Activated B cell treated with CpG ODN at 0.5 μM for 24 hours (primary cell): Measurements from ENCODE around the gene C2CD3. TPM values are rescaled to one million over a fixed set of nuclear protein-coding genes. Genes with fewer than 3 reads are reported as not detected.
"Not testable (repeated sequence)": the region's sequence is repeated elsewhere in the genome, so short reads cannot be mapped to it uniquely, and the experiment has no call there.

ENCODE experiments used
- ATAC-seq: fragments of 200-7000 bp; cut with Tn5 transposase; one replicate; pipeline ENCODE4 v1.10.0; 2021; ENCODE audit warnings: low read depth, mild to moderate bottlenecking, moderate library complexity
- CTCF ChIA-PET: fragments of 350-600 bp; sonication (Branson Sonifier 250); formaldehyde crosslinking; loops from one replicate; lab custom pipeline; 2021; ENCODE audit warnings: antibody characterized with exemption; lab: Charles Lee
- POLR2A ChIA-PET: fragments of 350-600 bp; sonication (Branson Sonifier 250); formaldehyde crosslinking; loops from one replicate; lab custom pipeline; 2021; ENCODE audit warnings: antibody characterized with exemption; lab: Charles Lee
- DNase-seq: peaks from one replicate; pipeline ENCODE4 v3.0.0; 2022
- H3K27ac Mint-ChIP-seq: one replicate; pipeline ENCODE4 v1.8.0; 2020; ENCODE audit warnings: mixed read lengths
- H3K27me3 Mint-ChIP-seq: one replicate; pipeline ENCODE4 v1.8.0; 2021; ENCODE audit warnings: mixed read lengths
- H3K36me3 Mint-ChIP-seq: one replicate; pipeline ENCODE4 v1.8.0; 2021; ENCODE audit warnings: low read depth, mixed read lengths
- H3K4me1 Mint-ChIP-seq: one replicate; pipeline ENCODE4 v1.8.0; 2021; ENCODE audit warnings: mixed read lengths
- H3K4me3 Mint-ChIP-seq: one replicate; pipeline ENCODE4 v1.8.0; 2020; ENCODE audit warnings: mild to moderate bottlenecking, mixed read lengths
- H3K9me3 Mint-ChIP-seq: one replicate; pipeline ENCODE4 v1.8.0; 2020; ENCODE audit warnings: mixed read lengths
- intact Hi-C: fragments of 100-400 bp; cut with micrococcal nuclease; formaldehyde crosslinking; loops from one replicate; pipeline ENCODE4 v1.15.1; 2024
- total RNA-seq: library from RNA; stranded (reverse); gene quantifications from 2 replicates; pipeline ENCODE4 v1.2.3, GENCODE V29; 2022
- TF ChIP-seq, protein P1 (sequence below): fragments of 200-600 bp; IDR thresholded peaks from one replicate; pipeline ENCODE4 v1.8.0; 2022; ENCODE audit warnings: antibody characterized with exemption, mild to moderate bottlenecking

Gene C2CD3
- total RNA-seq, 1 donor from 2014 or later = 50.3 TPM

DNA sequence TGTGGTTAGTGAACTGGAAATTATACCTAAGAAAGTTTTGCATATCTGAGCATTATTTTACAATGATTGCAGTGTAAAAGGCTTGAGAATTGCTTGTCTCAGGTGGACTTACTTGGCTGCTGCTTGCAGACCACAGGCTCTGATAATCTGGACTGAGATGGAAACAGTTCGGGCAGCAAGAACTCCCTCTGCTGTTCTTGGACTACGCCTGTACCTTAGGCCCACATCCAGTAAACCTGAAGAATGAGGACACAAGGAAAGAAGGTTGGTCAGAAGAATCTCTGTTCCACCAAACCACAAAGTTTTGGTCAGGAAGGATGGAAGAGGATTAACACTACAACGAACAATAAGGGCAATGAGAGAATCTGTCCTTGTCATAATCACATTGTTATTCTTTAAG lies 80.1 kb downstream of the C2CD3 start:
- Mint-ChIP-seq H3K4me1 (no peaks in the 10 kb centered on the region), H3K4me3 (no peak overlapping the region), H3K27me3 (no peaks in the 10 kb centered on the region), H3K9me3 (no peaks in the 10 kb centered on the region), H3K27ac (no peak overlapping the region), H3K36me3 (peaks cover 49% of the 10 kb centered on the region)
- CTCF ChIA-PET = no interaction called here
- DNase-seq = no peak
- intact Hi-C loops = loop anchor here (1.0 kb wide), 1 partner anchor 126 kb away; no protein-coding TSS in a partner anchor
- TF ChIP-seq, protein P1, sequence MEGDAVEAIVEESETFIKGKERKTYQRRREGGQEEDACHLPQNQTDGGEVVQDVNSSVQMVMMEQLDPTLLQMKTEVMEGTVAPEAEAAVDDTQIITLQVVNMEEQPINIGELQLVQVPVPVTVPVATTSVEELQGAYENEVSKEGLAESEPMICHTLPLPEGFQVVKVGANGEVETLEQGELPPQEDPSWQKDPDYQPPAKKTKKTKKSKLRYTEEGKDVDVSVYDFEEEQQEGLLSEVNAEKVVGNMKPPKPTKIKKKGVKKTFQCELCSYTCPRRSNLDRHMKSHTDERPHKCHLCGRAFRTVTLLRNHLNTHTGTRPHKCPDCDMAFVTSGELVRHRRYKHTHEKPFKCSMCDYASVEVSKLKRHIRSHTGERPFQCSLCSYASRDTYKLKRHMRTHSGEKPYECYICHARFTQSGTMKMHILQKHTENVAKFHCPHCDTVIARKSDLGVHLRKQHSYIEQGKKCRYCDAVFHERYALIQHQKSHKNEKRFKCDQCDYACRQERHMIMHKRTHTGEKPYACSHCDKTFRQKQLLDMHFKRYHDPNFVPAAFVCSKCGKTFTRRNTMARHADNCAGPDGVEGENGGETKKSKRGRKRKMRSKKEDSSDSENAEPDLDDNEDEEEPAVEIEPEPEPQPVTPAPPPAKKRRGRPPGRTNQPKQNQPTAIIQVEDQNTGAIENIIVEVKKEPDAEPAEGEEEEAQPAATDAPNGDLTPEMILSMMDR = no peak
- no peak for ATAC-seq
- POLR2A ChIA-PET = no interaction called here

DNA sequence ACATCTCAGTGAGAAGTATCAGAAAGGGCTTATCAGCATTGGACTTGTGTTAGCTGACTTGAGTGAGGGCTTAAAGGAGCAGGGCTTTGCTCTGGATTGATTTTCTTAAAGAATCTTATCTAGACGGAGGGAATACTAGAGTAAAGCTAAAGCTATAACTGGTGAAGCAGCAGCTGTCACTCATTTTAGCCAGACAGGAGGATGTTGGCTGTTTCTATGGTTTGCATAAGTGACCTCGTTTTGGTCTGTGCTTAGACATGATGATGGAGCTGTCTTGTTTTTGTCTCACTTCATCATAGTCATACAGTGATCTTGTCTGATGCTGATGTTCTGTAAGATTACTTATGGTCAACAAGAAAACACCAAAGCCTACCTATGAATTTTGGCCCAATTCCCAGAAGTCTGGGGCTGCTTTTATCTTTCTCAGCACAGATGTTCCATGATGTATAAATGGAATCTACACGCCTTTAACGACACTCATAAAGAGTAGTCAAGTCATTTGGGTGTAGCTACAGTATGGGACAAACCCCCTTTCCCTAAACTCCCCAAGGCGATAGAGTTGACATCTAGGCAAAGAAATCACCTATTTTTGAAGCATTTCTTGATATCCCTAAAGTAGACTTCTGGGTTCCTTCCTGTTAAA lies 84.4 kb downstream of the C2CD3 start:
- H3K36me3 Mint-ChIP-seq = peaks cover 62% of the 10 kb centered on the region
- POLR2A ChIA-PET = no interaction called here

DNA sequence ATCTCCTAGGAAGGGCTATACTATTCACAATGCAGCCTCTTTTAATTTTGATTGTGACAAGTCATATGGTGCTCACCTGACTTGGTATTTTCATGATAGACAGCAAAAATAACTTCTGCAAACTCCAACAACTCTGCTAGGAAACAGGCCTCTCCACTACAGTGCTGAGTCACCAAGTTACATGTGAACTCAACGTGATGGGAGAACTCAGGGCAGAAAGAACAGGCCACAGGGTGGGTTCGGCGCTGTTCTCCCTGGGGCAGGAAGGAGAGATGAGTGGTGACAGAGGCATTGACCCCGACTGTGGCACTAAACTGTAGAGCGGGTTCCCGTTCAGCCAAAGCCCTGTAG lies 85.3 kb downstream of the C2CD3 start:
- H3K4me3 Mint-ChIP-seq = no peak overlapping the region
- peaks cover 68% of the 10 kb centered on the region for H3K36me3 Mint-ChIP-seq
- no peak overlapping the region for H3K27ac Mint-ChIP-seq
- intact Hi-C loops = no loop called here
- ChIA-PET POLR2A (no interaction called here), CTCF (no interaction called here)
- no peaks in the 10 kb centered on the region for H3K9me3 Mint-ChIP-seq
- H3K27me3 Mint-ChIP-seq = no peaks in the 10 kb centered on the region
- no peak for DNase-seq
- ATAC-seq = no peak
- no peaks in the 10 kb centered on the region for H3K4me1 Mint-ChIP-seq
- TF ChIP-seq, protein P1 = no peak

More for the DNA sequence above, 84.4 kb downstream of the C2CD3 start:
- Mint-ChIP-seq H3K4me1 (no peaks in the 10 kb centered on the region), H3K9me3 (no peaks in the 10 kb centered on the region), H3K27ac (no peak overlapping the region), H3K4me3 (no peak overlapping the region), H3K27me3 (no peaks in the 10 kb centered on the region)
- intact Hi-C loops = no loop called here
- ATAC-seq = no peak
- DNase-seq = no peak
- CTCF ChIA-PET = no interaction called here
- TF ChIP-seq, protein P1 = no peak

DNA sequence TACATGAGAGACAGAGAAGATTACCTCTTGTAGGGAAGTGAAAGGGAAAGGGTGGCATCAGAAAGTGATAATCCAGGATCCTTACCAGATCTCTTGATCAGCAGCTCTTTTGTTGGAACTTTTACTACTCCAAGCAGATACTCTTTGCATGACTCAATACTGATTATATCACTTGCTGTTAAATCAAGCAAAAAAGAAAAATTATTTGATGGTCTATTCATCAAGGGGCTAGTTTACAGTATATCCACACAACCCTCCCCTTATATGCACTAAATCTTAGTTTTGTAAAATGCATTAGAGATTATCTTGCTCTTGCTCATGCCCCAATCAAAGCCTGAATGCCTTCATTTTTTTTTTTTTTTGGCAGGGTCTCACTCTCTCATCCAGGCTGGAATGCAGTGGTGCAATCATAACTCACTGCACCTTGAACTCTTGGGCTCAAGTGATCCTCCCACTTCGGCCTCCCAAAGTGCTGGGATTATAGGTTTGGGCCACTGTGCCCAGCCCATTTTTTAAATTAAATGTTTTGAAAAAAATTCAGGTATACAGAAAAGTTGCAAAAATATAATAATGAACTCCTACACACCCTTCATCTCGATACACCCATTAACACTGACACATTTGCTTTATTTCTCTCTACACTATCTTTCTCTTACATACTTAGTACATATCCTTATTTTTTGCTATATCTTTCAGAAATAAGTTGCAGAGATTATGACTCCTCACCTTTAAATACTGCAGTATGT lies 85.8 kb downstream of the C2CD3 start:
- Mint-ChIP-seq H3K27ac (no peak overlapping the region), H3K4me3 (no peak overlapping the region), H3K4me1 (no peaks in the 10 kb centered on the region), H3K9me3 (no peaks in the 10 kb centered on the region), H3K27me3 (no peaks in the 10 kb centered on the region), H3K36me3 (peaks cover 69% of the 10 kb centered on the region)
- no peak for ATAC-seq
- intact Hi-C loops = no loop called here
- CTCF ChIA-PET = no interaction called here
- POLR2A ChIA-PET = no interaction called here
- TF ChIP-seq, protein P1 = no peak
- DNase-seq = no peak

DNA sequence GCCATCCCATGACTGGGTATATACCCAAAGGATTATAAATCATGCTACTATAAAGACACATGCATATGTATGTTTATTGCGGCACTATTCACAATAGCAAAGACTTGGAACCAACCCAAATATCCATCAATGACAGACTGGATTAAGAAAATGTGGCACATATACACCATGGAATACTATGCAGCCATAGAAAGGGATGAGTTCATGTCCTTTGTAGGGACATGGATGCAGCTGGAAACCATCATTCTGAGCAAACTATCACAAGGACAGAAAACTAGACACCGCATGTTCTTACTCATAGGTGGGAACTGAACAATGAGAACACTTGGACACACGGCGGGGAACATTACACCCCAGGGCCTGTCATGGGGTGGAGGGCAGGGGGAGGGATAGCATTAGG lies 86.9 kb downstream of the C2CD3 start:
- intact Hi-C loops, H3K9me3 Mint-ChIP-seq, DNase-seq, CTCF ChIA-PET, H3K4me1 Mint-ChIP-seq, POLR2A ChIA-PET, ATAC-seq, H3K4me3 Mint-ChIP-seq, H3K27ac Mint-ChIP-seq, H3K27me3 Mint-ChIP-seq: not testable (repeated sequence)
- peaks cover 72% of the 10 kb centered on the region for H3K36me3 Mint-ChIP-seq
